ENCODE results near the gene D2HGDH. TPM values are rescaled to one million over a fixed set of nuclear protein-coding genes. Genes with fewer than 3 reads are reported as not detected.

Gene D2HGDH
- total and polyA plus RNA-seq, 9 of the 15 experiments (the other 6 are each of a cell fraction or from before 2014, with no cell fraction given) = 0.39 to 30.8 (median 10.3) TPM

GRCh38 chr2:241788135-241788534, 53.7 kb downstream of the D2HGDH start (continued):
- TF ChIP-seq MGA (IDR thresholded peaks at IDR 0.05) = no peak
- TF ChIP-seq FOXP4 (CRISPR knock-in tag; IDR thresholded peaks at IDR 0.05; ENCODE audit: borderline replicate concordance) = no peak
- no peak for TF ChIP-seq ZKSCAN8 (CRISPR knock-in tag; IDR thresholded peaks at IDR 0.05)
- TF ChIP-seq NCOA1 (IDR thresholded peaks at IDR 0.05; ENCODE audit: low read depth) = no peak
- no peak for TF ChIP-seq DEAF1 (CRISPR knock-in tag; IDR thresholded peaks at IDR 0.05)
- TF ChIP-seq ZNF668 (CRISPR knock-in tag; IDR thresholded peaks at IDR 0.05) = no peak
- TF ChIP-seq BRF2 (IDR thresholded peaks at IDR 0.05; ENCODE audit: borderline replicate concordance, insufficient read depth, insufficient read length) = no peak
